HepG2 (cell line): ENCODE results near the gene MAPK13. TPM values are rescaled to one million over a fixed set of nuclear protein-coding genes. Genes with fewer than 3 reads are reported as not detected.

Source experiments
- BRCA1 ChIP-seq: sonication (generic); formaldehyde crosslinking; IDR thresholded peaks from 2 replicates; pipeline ENCODE4 v1.4.0; 2020; ENCODE audit warnings: missing genetic modification reagents
- FOXP1 ChIP-seq, 2 experiments: fragments of 450-650 bp in 1 of 2; IDR thresholded peaks; 2 replicates each; pipeline ENCODE4 v1.6.1; 2017 to 2018; ENCODE audit warnings: antibody characterized with exemption in 1 of 2
- HMG20A ChIP-seq: IDR thresholded peaks from 2 replicates; pipeline ENCODE4 v1.6.1; 2016; ENCODE audit warnings: borderline replicate concordance
- KLF9 ChIP-seq: IDR thresholded peaks from 2 replicates; pipeline ENCODE4 v1.6.1; 2016; ENCODE audit warnings: low read depth
- LRRFIP1 ChIP-seq: sonication (generic); formaldehyde crosslinking; conservative IDR thresholded peaks from 2 replicates; pipeline ENCODE4 v1.4.0; 2020; ENCODE audit warnings: missing genetic modification reagents
- MAFF ChIP-seq: IDR thresholded peaks from 2 replicates; pipeline ENCODE4 v1.6.1; 2011; ENCODE audit warnings: low read depth, low read length, improper control_type of control experiment
- MBD4 ChIP-seq: IDR thresholded peaks from 2 replicates; pipeline ENCODE4 v1.6.1; 2012; ENCODE audit warnings: low read length, inconsistent platforms, borderline replicate concordance
- MTF2 ChIP-seq: sonication (generic); formaldehyde crosslinking; IDR thresholded peaks from 2 replicates; pipeline ENCODE4 v1.5.0; 2020; ENCODE audit warnings: missing genetic modification reagents, borderline replicate concordance
- NCOA5 ChIP-seq: sonication (generic); formaldehyde crosslinking; IDR thresholded peaks from 2 replicates; pipeline ENCODE4 v1.4.0; 2020; ENCODE audit warnings: missing genetic modification reagents
- NR0B2 ChIP-seq: sonication (generic); formaldehyde crosslinking; IDR thresholded peaks from 2 replicates; pipeline ENCODE4 v1.4.0; 2020; ENCODE audit warnings: mild to moderate bottlenecking, missing genetic modification reagents
- PPARG ChIP-seq: conservative IDR thresholded peaks from 2 replicates; pipeline ENCODE4 v1.6.1; 2016; ENCODE audit warnings: missing biosample characterization, missing genetic modification reagents
- RORA ChIP-seq: sonication (generic); formaldehyde crosslinking; IDR thresholded peaks from 2 replicates; pipeline ENCODE4 v1.5.0; 2020; ENCODE audit warnings: mild to moderate bottlenecking, missing genetic modification reagents, moderate library complexity
- SCMH1 ChIP-seq: sonication (generic); formaldehyde crosslinking; IDR thresholded peaks from 2 replicates; pipeline ENCODE4 v1.9.0; 2021; ENCODE audit warnings: missing genetic modification reagents, mild to moderate bottlenecking, borderline replicate concordance
- STAG1 ChIP-seq: sonication (generic); formaldehyde crosslinking; IDR thresholded peaks from 2 replicates; pipeline ENCODE4 v1.4.0; 2020; ENCODE audit warnings: missing genetic modification reagents
- YEATS2 ChIP-seq: sonication (generic); formaldehyde crosslinking; IDR thresholded peaks from 2 replicates; pipeline ENCODE4 v1.4.0; 2020; ENCODE audit warnings: missing genetic modification reagents, borderline replicate concordance
- ZBTB33 ChIP-seq: sonication (generic); formaldehyde crosslinking; IDR thresholded peaks from 2 replicates; pipeline ENCODE4 v1.4.0; 2020; ENCODE audit warnings: missing genetic modification reagents
- ZNF205 ChIP-seq: IDR thresholded peaks from 2 replicates; pipeline ENCODE4 v1.6.1; 2018; ENCODE audit warnings: missing biosample characterization, missing genetic modification reagents
- ZNF253 ChIP-seq: sonication (generic); formaldehyde crosslinking; IDR thresholded peaks from 2 replicates; pipeline ENCODE4 v1.8.0; 2022; ENCODE audit warnings: mild to moderate bottlenecking, missing genetic modification reagents, borderline replicate concordance
- ZNF660 ChIP-seq: sonication (generic); formaldehyde crosslinking; IDR thresholded peaks from 2 replicates; pipeline ENCODE4 v1.5.1; 2020; ENCODE audit warnings: mild to moderate bottlenecking, low read depth, missing genetic modification reagents, borderline replicate concordance
- polyA plus RNA-seq, 8 experiments: library from polyadenylated mRNA; depleted of rRNA in 3 of 8; stranded (reverse) in 7 of 8; unstranded in 1 of 8; fragments of >200 nt; fragmentation: Illumina TruSeq in 4 of 8; extraction: Trizol in 4 of 8; gene quantifications; 2 replicates each; pipeline versions ENCODE4 v1.2.1 to v1.2.3, GENCODE V29; 2011 to 2016; ENCODE audit warnings: low read depth in 4 of 8, missing spikeins in 1 of 8, mixed read lengths in 1 of 8; ENCODE audit not compliant: insufficient read depth in 1 of 8
- total RNA-seq, 5 experiments: library from RNA; depleted of rRNA; stranded (reverse); fragments of >200 nt; fragmentation: Illumina TruSeq; extraction: Trizol; gene quantifications; 2 replicates each; pipeline ENCODE4 v1.2.3, GENCODE V29; 2016; ENCODE audit warnings: low read depth in 1 of 5
- TF ChIP-seq, protein P1 (sequence below): sonication (generic); formaldehyde crosslinking; IDR thresholded peaks from 2 replicates; pipeline ENCODE4 v1.4.0; 2020; ENCODE audit warnings: missing genetic modification reagents

MAPK13 gene
- total and polyA plus RNA-seq, 2 of the 13 experiments (the other 11 are each of a cell fraction or from before 2014, with no cell fraction given), result 12.7 to 43.4 TPM

GRCh38 chr6:36123270-36124139 is 6.8 kb upstream of the MAPK13 start (continued):
- TF ChIP-seq YEATS2 (CRISPR knock-in tag) (0 out of 2 replicates have a peak, but pooled peaks have one; percentile 26), ZNF660 (no peak), LRRFIP1 (CRISPR knock-in tag) (no peak), MTF2 (no peak), ZNF205 (CRISPR knock-in tag) (no peak), FOXP1 (IDR thresholded peaks at IDR 0.05) (no peak), FOXP1 (CRISPR knock-in tag; IDR thresholded peaks at IDR 0.05) (no peak), KLF9 (CRISPR knock-in tag) (no peak), SCMH1 (CRISPR knock-in tag) (no peak), RORA (no peak), BRCA1 (CRISPR knock-in tag) (no peak), NCOA5 (no peak), ZNF253 (CRISPR knock-in tag) (no peak), NR0B2 (no peak), MBD4 (no peak), PPARG (CRISPR knock-in tag) (no peak), MAFF (no peak), ZBTB33 (CRISPR knock-in tag) (no peak), STAG1 (CRISPR knock-in tag) (peak; percentile 59), HMG20A (no peak)
- TF ChIP-seq, protein P1, sequence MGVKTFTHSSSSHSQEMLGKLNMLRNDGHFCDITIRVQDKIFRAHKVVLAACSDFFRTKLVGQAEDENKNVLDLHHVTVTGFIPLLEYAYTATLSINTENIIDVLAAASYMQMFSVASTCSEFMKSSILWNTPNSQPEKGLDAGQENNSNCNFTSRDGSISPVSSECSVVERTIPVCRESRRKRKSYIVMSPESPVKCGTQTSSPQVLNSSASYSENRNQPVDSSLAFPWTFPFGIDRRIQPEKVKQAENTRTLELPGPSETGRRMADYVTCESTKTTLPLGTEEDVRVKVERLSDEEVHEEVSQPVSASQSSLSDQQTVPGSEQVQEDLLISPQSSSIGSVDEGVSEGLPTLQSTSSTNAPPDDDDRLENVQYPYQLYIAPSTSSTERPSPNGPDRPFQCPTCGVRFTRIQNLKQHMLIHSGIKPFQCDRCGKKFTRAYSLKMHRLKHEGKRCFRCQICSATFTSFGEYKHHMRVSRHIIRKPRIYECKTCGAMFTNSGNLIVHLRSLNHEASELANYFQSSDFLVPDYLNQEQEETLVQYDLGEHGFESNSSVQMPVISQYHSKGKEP (CRISPR knock-in tag), result no peak
